ENCODE data around the gene DIRAS2.

The DIRAS2 gene, protein sequence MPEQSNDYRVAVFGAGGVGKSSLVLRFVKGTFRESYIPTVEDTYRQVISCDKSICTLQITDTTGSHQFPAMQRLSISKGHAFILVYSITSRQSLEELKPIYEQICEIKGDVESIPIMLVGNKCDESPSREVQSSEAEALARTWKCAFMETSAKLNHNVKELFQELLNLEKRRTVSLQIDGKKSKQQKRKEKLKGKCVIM

DNA sequence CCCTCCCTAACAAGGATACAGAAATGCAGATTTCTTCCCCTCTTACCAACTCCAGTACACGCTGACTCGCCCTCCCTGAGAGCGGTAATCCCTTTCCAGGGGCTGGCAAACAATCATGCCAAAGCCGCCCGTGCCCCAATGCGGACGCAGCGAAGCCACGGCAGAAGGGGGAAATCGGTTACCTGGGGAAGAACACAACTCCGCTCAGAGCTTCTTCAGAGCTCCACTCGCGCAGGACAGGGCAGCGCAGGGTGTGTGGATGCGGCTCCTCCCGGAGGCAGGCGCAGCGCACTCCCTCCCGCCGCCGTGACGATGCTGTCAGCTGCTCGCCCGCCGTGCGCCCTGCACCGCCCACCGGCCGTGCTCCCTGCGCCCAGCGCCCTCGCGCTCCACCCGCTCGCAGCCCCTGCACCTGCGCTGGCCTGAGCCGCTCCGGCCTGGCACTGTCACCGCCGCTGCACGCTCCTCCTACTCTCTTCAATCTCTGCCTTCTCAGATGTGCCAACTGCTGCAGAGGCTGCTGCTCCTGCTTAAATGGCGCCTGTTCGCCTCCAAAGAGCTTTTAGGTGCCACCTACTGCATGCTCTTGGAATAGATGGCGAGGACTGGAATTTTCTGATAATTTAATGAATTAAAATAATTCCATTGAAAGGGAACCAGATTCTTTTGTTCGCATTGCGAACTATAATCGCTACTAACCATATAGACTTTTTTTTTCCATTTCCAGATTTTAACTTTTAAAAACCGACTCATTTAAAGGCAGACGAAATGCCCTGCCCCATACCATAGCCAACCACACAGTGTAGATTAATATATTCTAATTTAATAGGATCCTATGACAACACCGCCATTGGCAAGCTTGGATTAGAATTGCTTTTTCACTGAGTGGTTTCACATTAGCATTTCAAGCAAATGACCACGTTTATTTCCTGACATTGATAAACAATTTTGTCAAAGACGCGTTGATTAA is at the start of gene DIRAS2:
Gene DIRAS2 (minus strand): TSS at position 255 of the 970 bp plus-strand sequence. CDS start 28,997 bp downstream, outside the sequence.
- TF ChIP-seq, protein P1, sequence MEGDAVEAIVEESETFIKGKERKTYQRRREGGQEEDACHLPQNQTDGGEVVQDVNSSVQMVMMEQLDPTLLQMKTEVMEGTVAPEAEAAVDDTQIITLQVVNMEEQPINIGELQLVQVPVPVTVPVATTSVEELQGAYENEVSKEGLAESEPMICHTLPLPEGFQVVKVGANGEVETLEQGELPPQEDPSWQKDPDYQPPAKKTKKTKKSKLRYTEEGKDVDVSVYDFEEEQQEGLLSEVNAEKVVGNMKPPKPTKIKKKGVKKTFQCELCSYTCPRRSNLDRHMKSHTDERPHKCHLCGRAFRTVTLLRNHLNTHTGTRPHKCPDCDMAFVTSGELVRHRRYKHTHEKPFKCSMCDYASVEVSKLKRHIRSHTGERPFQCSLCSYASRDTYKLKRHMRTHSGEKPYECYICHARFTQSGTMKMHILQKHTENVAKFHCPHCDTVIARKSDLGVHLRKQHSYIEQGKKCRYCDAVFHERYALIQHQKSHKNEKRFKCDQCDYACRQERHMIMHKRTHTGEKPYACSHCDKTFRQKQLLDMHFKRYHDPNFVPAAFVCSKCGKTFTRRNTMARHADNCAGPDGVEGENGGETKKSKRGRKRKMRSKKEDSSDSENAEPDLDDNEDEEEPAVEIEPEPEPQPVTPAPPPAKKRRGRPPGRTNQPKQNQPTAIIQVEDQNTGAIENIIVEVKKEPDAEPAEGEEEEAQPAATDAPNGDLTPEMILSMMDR (IDR thresholded peaks at IDR 0.05) = no peak
- H3K9me3 ChIP-seq = no peaks in the 10 kb centered on the region
- no peaks in the 10 kb centered on the region for H3K36me3 ChIP-seq
- H3K27me3 ChIP-seq = peaks cover 59% of the 10 kb centered on the region
- H3K4me1 ChIP-seq (ENCODE audit: control insufficient read depth in 1 of 2, insufficient read depth in 1 of 2, low read depth in 1 of 2, low read length in 1 of 2) = peaks cover 13 to 14% of the 10 kb centered on the region in 2 experiments
- H3K4me3 ChIP-seq (ENCODE audit: low read depth in 1 of 2, low read length in 1 of 2) = peak within 1 kb of the TSS; percentile 28 to 39
- H3K27ac ChIP-seq = no peak within 1 kb of the TSS

DNA sequence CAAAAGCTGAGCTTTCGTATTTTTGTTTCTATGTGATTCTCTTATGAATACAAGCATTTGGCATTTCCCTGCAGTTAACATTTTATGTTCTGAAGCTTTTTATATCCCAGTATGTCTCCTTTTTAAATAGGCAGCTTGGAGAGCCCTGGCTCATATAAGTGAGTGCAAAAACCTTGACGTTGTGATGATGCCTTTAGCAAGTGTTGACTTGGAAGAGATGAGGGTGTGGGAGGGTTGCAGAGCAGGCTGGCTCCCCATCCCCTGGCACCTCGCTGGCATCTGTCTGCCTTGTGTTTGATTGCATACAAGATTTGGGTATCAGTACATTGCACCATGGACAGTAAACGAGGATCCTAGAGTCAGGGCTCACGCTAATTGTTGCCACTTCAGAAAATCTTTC is 42.1 kb upstream of the DIRAS2 start:
- TF ChIP-seq, protein P1 (IDR thresholded peaks at IDR 0.05) = no peak
- Histone ChIP-seq H3K27me3 (no peaks in the 10 kb centered on the region), H3K4me3 (ENCODE audit: low read depth in 1 of 2, low read length in 1 of 2) (no peak overlapping the region), H3K27ac (no peak overlapping the region), H3K4me1 (ENCODE audit: control insufficient read depth in 1 of 2, insufficient read depth in 1 of 2, low read depth in 1 of 2, low read length in 1 of 2) (no peaks in the 10 kb centered on the region), H3K36me3 (no peaks in the 10 kb centered on the region), H3K9me3 (no peaks in the 10 kb centered on the region)

DNA sequence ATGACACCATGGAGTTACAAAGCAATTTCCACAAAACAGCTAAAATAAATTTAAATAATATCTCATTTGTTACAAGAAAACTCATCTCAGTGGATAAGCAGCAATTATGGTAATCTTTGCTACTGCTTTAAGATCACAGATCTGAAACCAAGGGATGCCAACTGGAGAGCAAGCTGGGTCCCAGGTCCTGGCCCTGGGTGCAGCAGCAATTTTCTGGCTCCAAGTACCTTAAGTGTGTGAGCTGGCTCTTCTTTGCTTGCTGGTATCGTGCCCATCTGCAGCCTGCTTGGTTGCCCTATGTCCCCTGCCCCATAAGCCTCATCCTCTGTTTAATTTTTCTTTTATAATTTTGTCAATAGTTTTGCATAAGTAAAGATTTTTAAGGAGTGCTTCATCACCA is 41.5 kb upstream of the DIRAS2 start:
- TF ChIP-seq, protein P1 (IDR thresholded peaks at IDR 0.05) = no peak
- Histone ChIP-seq H3K27ac (no peak overlapping the region), H3K4me3 (ENCODE audit: low read depth in 1 of 2, low read length in 1 of 2) (no peak overlapping the region), H3K36me3 (no peaks in the 10 kb centered on the region), H3K4me1 (ENCODE audit: control insufficient read depth in 1 of 2, insufficient read depth in 1 of 2, low read depth in 1 of 2, low read length in 1 of 2) (no peaks in the 10 kb centered on the region), H3K27me3 (no peaks in the 10 kb centered on the region), H3K9me3 (no peaks in the 10 kb centered on the region)

DNA sequence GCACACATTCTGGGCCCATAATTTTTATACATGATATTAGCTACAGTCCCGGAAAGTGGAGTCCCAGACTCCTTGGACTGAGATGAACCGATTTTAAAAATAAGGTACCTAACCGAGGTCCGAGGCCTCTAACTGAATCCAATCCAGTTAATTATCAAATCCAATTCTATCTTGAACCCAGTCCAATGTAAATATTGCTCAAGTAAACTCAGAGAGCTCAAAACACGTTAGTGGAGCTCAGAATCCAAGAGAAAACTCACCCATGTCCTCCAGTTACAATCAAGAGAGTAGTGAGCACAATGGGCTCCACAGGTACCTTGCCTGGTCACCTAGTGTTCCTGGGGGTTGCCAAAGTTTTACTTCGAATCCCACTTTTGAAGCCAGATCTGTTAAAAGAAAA is 37.9 kb upstream of the DIRAS2 start:
- Histone ChIP-seq H3K36me3 (no peaks in the 10 kb centered on the region), H3K9me3 (no peaks in the 10 kb centered on the region), H3K4me1 (ENCODE audit: control insufficient read depth in 1 of 2, insufficient read depth in 1 of 2, low read depth in 1 of 2, low read length in 1 of 2) (peaks cover 13 to 18% of the 10 kb centered on the region in 2 experiments), H3K27me3 (no peaks in the 10 kb centered on the region), H3K27ac (no peak overlapping the region), H3K4me3 (ENCODE audit: low read depth in 1 of 2, low read length in 1 of 2) (no peak overlapping the region)
- TF ChIP-seq, protein P1 (IDR thresholded peaks at IDR 0.05) = no peak

DNA sequence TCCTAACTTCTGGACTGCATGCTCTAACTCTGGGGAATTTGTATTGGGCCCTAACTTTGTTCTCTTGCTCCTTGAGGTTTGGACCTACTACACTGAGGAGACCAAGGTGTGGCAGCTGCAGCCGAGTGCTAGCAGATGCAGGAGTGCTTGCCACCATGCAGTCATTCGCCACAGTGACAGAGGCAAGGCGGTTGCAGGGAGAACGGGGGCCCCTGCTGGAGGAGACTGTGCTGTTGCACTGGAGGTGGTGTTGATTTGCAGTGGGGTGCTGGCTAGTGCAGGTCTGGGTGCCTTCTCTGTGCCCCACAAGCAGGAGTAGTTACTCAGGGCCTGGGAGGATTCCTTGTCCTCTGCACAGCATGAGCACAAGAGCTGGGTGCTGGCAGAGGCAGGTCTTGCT is 22.4 kb upstream of the DIRAS2 start:
- Histone ChIP-seq H3K27me3 (no peaks in the 10 kb centered on the region), H3K27ac (no peak overlapping the region), H3K4me1 (ENCODE audit: control insufficient read depth in 1 of 2, insufficient read depth in 1 of 2, low read depth in 1 of 2, low read length in 1 of 2) (peaks cover under 1 to 9% of the 10 kb centered on the region in 2 experiments), H3K9me3 (no peaks in the 10 kb centered on the region), H3K4me3 (ENCODE audit: low read depth in 1 of 2, low read length in 1 of 2) (no peak overlapping the region), H3K36me3 (no peaks in the 10 kb centered on the region)
- TF ChIP-seq, protein P1 (IDR thresholded peaks at IDR 0.05) = no peak
